OCI-LY1 (cell line): ENCODE results near the gene TNS3.

Source experiments
- EZH2 ChIP-seq: fragments of 200-600 bp; sonication (generic), shearing (Covaris generic); IDR thresholded peaks from 2 replicates; pipeline ENCODE4 v1.8.0; 2017; ENCODE audit warnings: borderline replicate concordance, mixed run types, mild to moderate bottlenecking, antibody characterized with exemption, low read length, moderate library complexity, mixed read lengths
- TF ChIP-seq, protein P1 (sequence below): fragments of 200-600 bp; sonication (generic), shearing (Covaris generic); IDR thresholded peaks from 2 replicates; pipeline ENCODE4 v1.5.1; 2017; ENCODE audit warnings: mild to moderate bottlenecking, antibody characterized with exemption, low read length, moderate library complexity, mixed read lengths

DNA sequence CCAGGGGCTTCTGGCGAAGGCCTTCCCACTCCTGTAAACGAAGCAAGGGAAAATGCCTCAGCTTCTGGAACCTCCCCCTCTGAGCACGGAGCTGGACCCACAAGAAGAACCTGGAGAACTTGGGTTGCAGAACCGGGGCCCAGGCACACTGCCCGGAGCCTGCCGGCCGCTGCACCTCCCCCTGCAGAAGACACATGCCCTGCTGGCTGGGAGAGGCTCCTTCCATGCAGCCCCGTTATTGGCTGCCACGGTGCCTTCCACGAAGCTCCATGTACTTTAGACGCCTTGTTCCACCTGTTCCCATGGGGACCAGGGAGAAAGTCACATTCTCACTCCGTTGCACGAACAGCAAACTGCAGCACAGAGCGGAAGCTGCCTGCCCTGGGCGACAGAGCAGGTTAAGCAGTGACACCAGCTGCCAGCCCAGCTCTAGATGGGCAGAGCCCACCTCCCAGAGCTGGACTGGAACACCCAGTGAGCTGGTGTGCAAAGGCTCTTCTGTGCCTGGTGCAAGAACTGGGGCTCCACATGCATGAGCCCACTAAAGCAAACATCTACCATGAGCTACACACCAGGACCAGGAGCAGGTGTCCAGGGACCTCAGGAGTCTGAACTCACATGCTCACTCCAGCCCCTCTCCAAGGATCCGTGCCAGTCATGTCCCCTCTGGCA is 70.1 kb downstream of the TNS3 start:
- TF ChIP-seq, protein P1, sequence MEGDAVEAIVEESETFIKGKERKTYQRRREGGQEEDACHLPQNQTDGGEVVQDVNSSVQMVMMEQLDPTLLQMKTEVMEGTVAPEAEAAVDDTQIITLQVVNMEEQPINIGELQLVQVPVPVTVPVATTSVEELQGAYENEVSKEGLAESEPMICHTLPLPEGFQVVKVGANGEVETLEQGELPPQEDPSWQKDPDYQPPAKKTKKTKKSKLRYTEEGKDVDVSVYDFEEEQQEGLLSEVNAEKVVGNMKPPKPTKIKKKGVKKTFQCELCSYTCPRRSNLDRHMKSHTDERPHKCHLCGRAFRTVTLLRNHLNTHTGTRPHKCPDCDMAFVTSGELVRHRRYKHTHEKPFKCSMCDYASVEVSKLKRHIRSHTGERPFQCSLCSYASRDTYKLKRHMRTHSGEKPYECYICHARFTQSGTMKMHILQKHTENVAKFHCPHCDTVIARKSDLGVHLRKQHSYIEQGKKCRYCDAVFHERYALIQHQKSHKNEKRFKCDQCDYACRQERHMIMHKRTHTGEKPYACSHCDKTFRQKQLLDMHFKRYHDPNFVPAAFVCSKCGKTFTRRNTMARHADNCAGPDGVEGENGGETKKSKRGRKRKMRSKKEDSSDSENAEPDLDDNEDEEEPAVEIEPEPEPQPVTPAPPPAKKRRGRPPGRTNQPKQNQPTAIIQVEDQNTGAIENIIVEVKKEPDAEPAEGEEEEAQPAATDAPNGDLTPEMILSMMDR, result no peak
- no peak for TF ChIP-seq EZH2
